ENCODE data around the gene LHX8.

DNA sequence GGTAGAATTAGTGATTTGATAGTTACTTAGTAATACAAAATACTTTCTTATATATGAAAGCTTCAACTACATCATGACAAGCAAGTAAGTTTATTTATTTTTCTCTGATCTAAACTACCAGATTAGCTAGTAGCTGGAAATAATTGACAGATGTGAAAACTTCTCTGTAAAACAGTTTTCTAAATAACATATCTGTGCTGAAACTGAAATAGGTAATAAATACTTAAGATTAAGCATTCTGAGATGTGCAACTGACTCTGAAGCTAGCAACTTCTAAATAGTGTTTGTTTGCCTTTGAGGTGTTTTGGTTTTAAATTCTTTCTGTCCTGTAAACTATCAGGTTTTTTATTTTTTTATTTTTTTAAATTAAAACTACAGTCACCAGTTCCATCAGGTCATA is 18.5 kb upstream of the LHX8 start:
- TF ChIP-seq, protein P1, sequence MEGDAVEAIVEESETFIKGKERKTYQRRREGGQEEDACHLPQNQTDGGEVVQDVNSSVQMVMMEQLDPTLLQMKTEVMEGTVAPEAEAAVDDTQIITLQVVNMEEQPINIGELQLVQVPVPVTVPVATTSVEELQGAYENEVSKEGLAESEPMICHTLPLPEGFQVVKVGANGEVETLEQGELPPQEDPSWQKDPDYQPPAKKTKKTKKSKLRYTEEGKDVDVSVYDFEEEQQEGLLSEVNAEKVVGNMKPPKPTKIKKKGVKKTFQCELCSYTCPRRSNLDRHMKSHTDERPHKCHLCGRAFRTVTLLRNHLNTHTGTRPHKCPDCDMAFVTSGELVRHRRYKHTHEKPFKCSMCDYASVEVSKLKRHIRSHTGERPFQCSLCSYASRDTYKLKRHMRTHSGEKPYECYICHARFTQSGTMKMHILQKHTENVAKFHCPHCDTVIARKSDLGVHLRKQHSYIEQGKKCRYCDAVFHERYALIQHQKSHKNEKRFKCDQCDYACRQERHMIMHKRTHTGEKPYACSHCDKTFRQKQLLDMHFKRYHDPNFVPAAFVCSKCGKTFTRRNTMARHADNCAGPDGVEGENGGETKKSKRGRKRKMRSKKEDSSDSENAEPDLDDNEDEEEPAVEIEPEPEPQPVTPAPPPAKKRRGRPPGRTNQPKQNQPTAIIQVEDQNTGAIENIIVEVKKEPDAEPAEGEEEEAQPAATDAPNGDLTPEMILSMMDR (IDR thresholded peaks at IDR 0.05; ENCODE audit: insufficient read depth, low read depth, low read length): no peak
- TF ChIP-seq EZH2 (IDR thresholded peaks at IDR 0.05; ENCODE audit: insufficient read depth, low read length): no peak
